HG02973 (cell line): Measurements from ENCODE around the gene SESTD1.

Experiments used
- ATAC-seq: cut with Tn5 transposase; IDR thresholded peaks from one replicate; pipeline ENCODE4 v1.9.1; 2021; ENCODE audit warnings: moderate library complexity; ENCODE audit not compliant: unreplicated experiment

SESTD1 gene

GRCh38 chr2:179191110-179191509, 73.5 kb downstream of the SESTD1 start:
- ATAC-seq, result no peak

- ATAC-seq, result no peak
Measured at GRCh38 chr2:179186126-179186525, 78.5 kb downstream of the SESTD1 start.

- no peak for ATAC-seq
Measured at GRCh38 chr2:179184610-179185009, 80.0 kb downstream of the SESTD1 start.

GRCh38 chr2:179181002-179181401, 83.6 kb downstream of the SESTD1 start:
- ATAC-seq, result no peak

GRCh38 chr2:179180242-179180641, 84.4 kb downstream of the SESTD1 start:
- ATAC-seq, result no peak

- ATAC-seq, result no peak
Measured at GRCh38 chr2:179179719-179180118, 84.9 kb downstream of the SESTD1 start.

GRCh38 chr2:179177694-179178093, 86.9 kb downstream of the SESTD1 start:
- no peak for ATAC-seq

GRCh38 chr2:179174240-179174639, 90.4 kb downstream of the SESTD1 start:
- no peak for ATAC-seq

- ATAC-seq, result no peak
Measured at GRCh38 chr2:179172894-179173293, 91.7 kb downstream of the SESTD1 start.

GRCh38 chr2:179171371-179171770, 93.3 kb downstream of the SESTD1 start:
- ATAC-seq, result no peak

GRCh38 chr2:179170901-179171300, 93.7 kb downstream of the SESTD1 start:
- ATAC-seq, result no peak

- ATAC-seq, result no peak
Measured at GRCh38 chr2:179165356-179166000, 99.2 kb downstream of the SESTD1 start.

GRCh38 chr2:179141206-179141605, 123.4 kb downstream of the SESTD1 start:
- ATAC-seq, result no peak

GRCh38 chr2:179140571-179140970, 124.1 kb downstream of the SESTD1 start:
- no peak for ATAC-seq

GRCh38 chr2:179139506-179139905, 125.1 kb downstream of the SESTD1 start:
- ATAC-seq, result no peak

GRCh38 chr2:179137200-179137759, 127.4 kb downstream of the SESTD1 start:
- ATAC-seq, result no peak

- ATAC-seq, result no peak
Measured at GRCh38 chr2:179133016-179133415, 131.6 kb downstream of the SESTD1 start.

GRCh38 chr2:179132076-179132475, 132.6 kb downstream of the SESTD1 start:
- no peak for ATAC-seq

GRCh38 chr2:179130560-179130959, 134.1 kb downstream of the SESTD1 start:
- no peak for ATAC-seq

GRCh38 chr2:179129574-179130238, 134.9 kb downstream of the SESTD1 start:
- ATAC-seq, result no peak

GRCh38 chr2:179125404-179125803, 139.2 kb downstream of the SESTD1 start:
- no peak for ATAC-seq

GRCh38 chr2:179124282-179124681, 140.3 kb downstream of the SESTD1 start:
- no peak for ATAC-seq
